ENCODE measurements around the gene ATP5MG.
A peak's percentile ranks its signal among the peaks of the same experiment; 100 is the strongest.

Gene ATP5MG

DNA sequence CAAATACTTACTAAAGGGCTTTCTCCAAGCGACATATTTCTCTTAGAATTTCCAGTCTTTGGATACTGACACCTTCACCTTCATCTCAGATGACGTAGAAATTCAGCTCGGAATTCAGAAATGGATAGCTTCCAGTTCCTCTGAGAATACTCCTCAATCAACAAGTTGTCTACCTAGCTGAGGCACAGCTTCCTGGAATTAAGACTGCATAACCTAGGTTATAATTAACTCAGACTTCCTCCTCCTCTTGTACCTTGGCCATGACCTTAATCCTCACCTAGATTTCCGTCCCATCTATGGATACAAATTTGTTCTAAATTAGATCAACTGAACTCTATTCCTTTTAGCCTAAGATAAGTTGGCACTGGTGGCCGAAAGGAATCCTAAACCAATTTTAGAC lies 17.4 kb downstream of the ATP5MG start:
- no peak for DNase-seq
- Histone ChIP-seq H3K27ac (no peak overlapping the region), H3K9me3 (no peaks in the 10 kb centered on the region), H3K27me3 (no peaks in the 10 kb centered on the region), H3K36me3 (peaks cover 0 to 14% (median 8%) of the 10 kb centered on the region in 3 donors), H3K4me3 (no peak overlapping the region), H3K4me1 (no peaks in the 10 kb centered on the region)
- TF ChIP-seq CTCF (IDR thresholded peaks at IDR 0.05): no peak
- intact Hi-C loops (cut with DNase I; ENCODE audit: low total_unique reads): no loop called here

GRCh38 chr11:118427707-118428106 lies 26.3 kb downstream of the ATP5MG start:
- TF ChIP-seq CTCF (IDR thresholded peaks at IDR 0.05): no peak
- Histone ChIP-seq H3K4me1 (no peaks in the 10 kb centered on the region), H3K4me3 (no peak overlapping the region), H3K36me3 (no peaks in the 10 kb centered on the region), H3K9me3 (no peaks in the 10 kb centered on the region), H3K27ac (no peak overlapping the region), H3K27me3 (no peaks in the 10 kb centered on the region)
- intact Hi-C loops (cut with DNase I; ENCODE audit: low total_unique reads): no loop called here
- DNase-seq: no peak

DNA sequence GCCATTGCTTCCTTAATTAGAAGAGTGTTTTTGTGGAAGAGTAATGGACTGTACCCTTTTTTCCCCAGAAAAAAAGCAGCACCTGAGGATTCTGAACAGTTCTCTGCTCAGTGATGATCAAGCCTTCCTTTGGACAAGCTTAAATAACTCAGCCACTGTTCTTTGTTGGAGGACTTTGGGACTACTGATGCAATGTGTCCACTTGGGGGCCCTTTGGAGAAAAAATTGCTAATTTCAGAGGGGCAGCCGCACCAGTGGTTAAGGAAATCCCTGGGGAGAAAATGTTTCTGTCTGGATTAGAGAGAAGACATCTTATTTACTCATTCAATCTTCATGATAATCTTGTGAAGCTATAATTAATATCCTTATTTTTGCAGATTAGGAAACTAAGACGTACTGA lies 29.6 kb downstream of the ATP5MG start:
- TF ChIP-seq CTCF (IDR thresholded peaks at IDR 0.05): no peak
- no peaks in the 10 kb centered on the region for H3K27me3 ChIP-seq
- intact Hi-C loops (cut with DNase I; ENCODE audit: low total_unique reads): no loop called here
- no peaks in the 10 kb centered on the region for H3K36me3 ChIP-seq
- DNase-seq: no peak
- no peak overlapping the region for H3K27ac ChIP-seq
- no peaks in the 10 kb centered on the region for H3K9me3 ChIP-seq
- H3K4me1 ChIP-seq: peaks cover 0 to 15% (median 11%) of the 10 kb centered on the region in 4 donors
- H3K4me3 ChIP-seq: no peak overlapping the region

DNA sequence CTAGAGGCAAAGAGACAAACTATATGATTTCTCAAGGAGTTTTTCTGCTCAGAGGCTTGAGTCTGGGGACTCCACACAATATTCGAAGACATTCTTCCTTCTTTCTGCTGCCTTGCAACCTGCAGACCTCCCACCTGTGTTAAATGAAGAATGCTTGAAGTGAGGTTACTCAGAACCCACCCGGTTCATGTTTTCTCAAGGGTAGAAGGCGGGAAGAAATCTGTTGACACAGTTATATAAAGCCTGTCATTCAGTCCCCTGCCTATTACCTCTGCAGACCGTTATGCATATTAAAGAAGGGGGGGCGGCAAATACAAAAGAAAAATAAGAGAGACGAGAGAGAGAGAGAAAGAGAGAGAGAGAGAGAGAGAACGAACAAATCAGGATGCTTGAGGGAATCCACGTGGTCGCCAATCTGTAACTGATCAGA lies 32.7 kb downstream of the ATP5MG start:
- TF ChIP-seq CTCF (IDR thresholded peaks at IDR 0.05): no peak
- intact Hi-C loops (cut with DNase I; ENCODE audit: low total_unique reads): no loop called here
- H3K9me3 ChIP-seq: no peaks in the 10 kb centered on the region
- H3K4me3 ChIP-seq: peak overlapping the region; percentile 83 to 96
- peaks cover 0 to 24% (median 21%) of the 10 kb centered on the region in 4 donors for H3K4me1 ChIP-seq
- H3K36me3 ChIP-seq: no peaks in the 10 kb centered on the region
- no peak for DNase-seq
- no peak overlapping the region for H3K27ac ChIP-seq
- no peaks in the 10 kb centered on the region for H3K27me3 ChIP-seq

DNA sequence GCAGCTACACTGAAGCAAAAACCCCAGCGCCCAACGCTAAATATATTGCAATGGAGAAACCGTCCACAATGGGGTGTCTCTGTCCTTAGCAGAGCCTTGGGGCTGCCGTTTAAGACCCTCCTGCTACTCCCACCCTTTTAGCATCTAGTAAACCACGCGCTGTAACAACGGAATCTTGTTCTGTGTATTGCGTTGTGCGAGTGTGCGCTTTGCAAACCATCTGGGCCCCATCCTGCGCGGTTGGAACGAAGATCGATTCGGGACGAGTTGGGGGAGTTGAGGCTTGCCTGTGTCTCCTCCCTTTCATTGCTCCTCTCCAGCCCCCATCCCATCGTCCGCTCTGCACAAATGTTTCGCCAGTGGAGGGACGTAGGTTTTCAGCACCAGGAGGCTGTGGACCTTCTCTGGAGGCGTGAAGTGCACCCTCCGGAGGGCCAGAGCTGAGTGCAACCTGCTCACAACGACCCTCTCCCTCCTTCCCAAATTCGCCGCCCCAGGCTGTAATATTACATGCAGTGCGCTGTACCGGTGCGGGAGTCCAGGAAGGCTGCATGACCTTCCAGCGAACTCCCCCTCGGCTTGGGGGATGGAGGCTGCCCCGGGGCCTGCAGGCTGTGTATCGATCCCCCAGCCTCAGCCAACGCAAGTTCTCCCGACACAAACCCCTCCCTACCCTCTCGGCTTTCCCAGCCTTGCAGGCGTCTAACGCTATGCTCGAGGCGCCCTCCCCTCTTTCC lies 33.3 kb downstream of the ATP5MG start:
- Histone ChIP-seq H3K4me1 (peaks cover 0 to 29% (median 27%) of the 10 kb centered on the region in 4 donors), H3K36me3 (no peaks in the 10 kb centered on the region), H3K27me3 (no peaks in the 10 kb centered on the region), H3K9me3 (no peaks in the 10 kb centered on the region), H3K27ac (peak overlapping the region; percentile 96 to 99), H3K4me3 (peak overlapping the region; percentile 83 to 96)
- intact Hi-C loops (cut with DNase I; ENCODE audit: low total_unique reads): loop anchor here (5.0 kb wide), 1 partner anchor 32 kb away; the partner anchor contains the start of gene ATP5MG
- peak; percentile 35 to 68 for DNase-seq
- TF ChIP-seq CTCF (IDR thresholded peaks at IDR 0.05): no peak

All from tibial artery (tissue), 4 donors.